GM12878 (cell line): Measurements from ENCODE around the gene RECK. TPM values are rescaled to one million over a fixed set of nuclear protein-coding genes. Genes with fewer than 3 reads are reported as not detected.

ENCODE experiments used
- ATAC-seq: fragments of 200-7000 bp; cut with Tn5 transposase; 3 replicates; pipeline ENCODE4 v1.9.1; 2020; ENCODE audit warnings: mild to moderate bottlenecking, moderate library complexity
- BruUV-seq: library from RNA; stranded (reverse); fragments of 400-500 nt; replicated peaks from 2 replicates; lab custom pipeline; 2021; lab: Mats Ljungman, UMichigan
- CTCF ChIA-PET: fragments of 300-600 bp; sonication (Branson Sonifier 250); formaldehyde crosslinking; extraction: SDS; loops from one replicate; lab custom pipeline; 2021; ENCODE audit warnings: inconsistent platforms; lab: Yijun Ruan, JAX
- POLR2A ChIA-PET: fragments of 350-600 bp; formaldehyde crosslinking; extraction: SDS; loops from one replicate; lab custom pipeline; 2021; ENCODE audit warnings: inconsistent platforms; lab: Charles Lee
- RAD21 ChIA-PET: fragments of 300-600 bp; sonication (Branson Sonifier 250); formaldehyde crosslinking; loops from one replicate; lab custom pipeline; 2023; ENCODE audit warnings: antibody characterized with exemption; ENCODE audit not compliant: unreplicated experiment; lab: Charles Lee
- SMC1A ChIA-PET: fragments of 300-600 bp; sonication (Branson Sonifier 250); formaldehyde crosslinking; loops from one replicate; lab custom pipeline; 2023; ENCODE audit not compliant: unreplicated experiment, uncharacterized antibody; lab: Charles Lee
- DNase-seq: peaks from one replicate; pipeline ENCODE4 v3.0.0-alpha.2; 2011; ENCODE audit warnings: low read depth, low spot score
- FAIRE-seq: peaks from 3 replicates; lab custom pipeline; 2011; peaks lifted over from hg19 to GRCh38; lab: Jason Lieb, UNC
- H2AFZ ChIP-seq: 2 replicates; pipeline ENCODE4 v1.6.0; 2011; ENCODE audit warnings: low read depth, low read length, control low read depth; ENCODE audit not compliant: control insufficient read depth
- H3K27ac ChIP-seq: 2 replicates; pipeline ENCODE4 v1.5.1; 2011; ENCODE audit warnings: control low read depth; ENCODE audit not compliant: control insufficient read depth, insufficient read depth
- H3K27me3 ChIP-seq, 2 experiments: replicated peaks in 1 of 2; 2 replicates each; pipeline versions ENCODE4 v1.6.0 to v1.6.1; 2011; ENCODE audit warnings: low read length in 1 of 2; ENCODE audit not compliant: control insufficient read depth in 2 of 2, insufficient read depth in 2 of 2
- H3K36me3 ChIP-seq, 2 experiments: 2 replicates each; pipeline ENCODE4 v1.5.1; 2011; ENCODE audit warnings: low read length in 1 of 2; ENCODE audit not compliant: control insufficient read depth in 2 of 2, insufficient read depth in 2 of 2
- H3K4me1 ChIP-seq: 2 replicates; pipeline ENCODE4 v1.6.1; 2011; ENCODE audit warnings: mild to moderate bottlenecking, low read length, moderate library complexity, mixed read lengths; ENCODE audit not compliant: control insufficient read depth, insufficient read depth
- H3K4me2 ChIP-seq: 2 replicates; pipeline ENCODE4 v1.6.0; 2011; ENCODE audit warnings: control low read depth; ENCODE audit not compliant: control insufficient read depth, insufficient read depth
- H3K4me3 ChIP-seq: fragments of 200-600 bp; sonication (generic); 2 replicates; pipeline ENCODE4 v1.5.1; 2016
- H3K79me2 ChIP-seq: 2 replicates; pipeline ENCODE4 v1.6.0; 2011; ENCODE audit warnings: low read length; ENCODE audit not compliant: control insufficient read depth, insufficient read depth
- H3K9ac ChIP-seq: 2 replicates; pipeline ENCODE4 v1.8.0; 2011; ENCODE audit warnings: low read length, control low read depth, mixed read lengths; ENCODE audit not compliant: control insufficient read depth, insufficient read depth
- H3K9me3 ChIP-seq: replicated peaks from 3 replicates; pipeline ENCODE4 v1.5.1; 2011; ENCODE audit warnings: mild to moderate bottlenecking, low read length; ENCODE audit not compliant: control insufficient read depth, insufficient read depth
- H4K20me1 ChIP-seq: 2 replicates; pipeline ENCODE4 v1.6.0; 2011; ENCODE audit not compliant: control insufficient read depth, insufficient read depth
- CHD4 ChIP-seq: fragments of 200-600 bp; sonication (generic); IDR thresholded peaks from 2 replicates; pipeline ENCODE4 v1.6.1; 2016; ENCODE audit warnings: mild to moderate bottlenecking
- EP300 ChIP-seq, 2 experiments: fragments of 150-350 bp in 1 of 2; IDR thresholded peaks; 2 replicates each; pipeline ENCODE4 v1.6.1; 2011 to 2012; ENCODE audit warnings: low read depth in 2 of 2, low read length in 2 of 2, borderline replicate concordance in 1 of 2, improper control_type of control experiment in 1 of 2, inconsistent platforms in 1 of 2; ENCODE audit not compliant: control insufficient read depth in 1 of 2
- NBN ChIP-seq: fragments of 450-650 bp; IDR thresholded peaks from 2 replicates; pipeline ENCODE4 v1.6.1; 2016
- RBBP5 ChIP-seq: fragments of 200-600 bp; sonication (generic); conservative IDR thresholded peaks from 2 replicates; pipeline ENCODE4 v1.6.1; 2016
- ZNF622 ChIP-seq: fragments of 450-650 bp; IDR thresholded peaks from 2 replicates; pipeline ENCODE4 v1.6.1; 2017; ENCODE audit warnings: mild to moderate bottlenecking, inconsistent platforms
- ZSCAN29 ChIP-seq: fragments of 450-650 bp; IDR thresholded peaks from 2 replicates; pipeline ENCODE4 v1.6.1; 2017; ENCODE audit warnings: mild to moderate bottlenecking, moderate library complexity
- WGBS: methylation state at CpG from one replicate; pipeline ENCODE4 v1.1.6; 2016; ENCODE audit warnings: low lambda C conversion rate; ENCODE audit not compliant: insufficient replicate concordance, insufficient coverage; ENCODE audit errors: missing lambda C conversion rate; 5-methylcytosine and 5-hydroxymethylcytosine counted together
- in situ Hi-C: fragments of 300-500 bp; cut with MboI; formaldehyde crosslinking; loops from 9 replicates; pipeline ENCODE4 v1.14.3; 2018; ENCODE audit warnings: mixed read lengths
- intact Hi-C: fragments of 100-400 bp; cut with micrococcal nuclease; formaldehyde crosslinking; loops from one replicate; pipeline ENCODE4 v1.14.2; 2022; ENCODE audit not compliant: unreplicated experiment
- polyA plus RNA-seq, 11 experiments: library from polyadenylated mRNA; depleted of rRNA in 4 of 11; unstranded in 6 of 11; stranded (reverse) in 5 of 11; fragments of >200 nt; fragmentation: Nextera tagmentation in 4 of 11; fragmentation: Illumina TruSeq in 1 of 11; extraction: Ambion mirVana in 4 of 11; extraction: Trizol in 1 of 11; gene quantifications; 1 replicate in 1 of 11; 2 replicates in 10 of 11; pipeline versions ENCODE4 v1.2.1 to v1.2.3, GENCODE V29; 2011 to 2016; ENCODE audit warnings: inconsistent platforms in 2 of 11, missing spikeins in 2 of 11, low read depth in 1 of 11
- total RNA-seq, 4 experiments: library from RNA; depleted of rRNA in 3 of 4; stranded (reverse); fragments of >200 nt in 3 of 4; fragmentation: Illumina TruSeq in 1 of 4; extraction: Trizol in 1 of 4; gene quantifications; 2 replicates each; pipeline versions ENCODE4 v1.2.1 to v1.2.3, GENCODE V29; 2013 to 2021
- TF ChIP-seq, protein P1 (sequence below): IDR thresholded peaks from 2 replicates; pipeline ENCODE4 v1.6.1; 2012; ENCODE audit warnings: mild to moderate bottlenecking, low read depth, low read length
- TF ChIP-seq, protein P2 (sequence below): IDR thresholded peaks from 2 replicates; pipeline ENCODE4 v1.6.1; 2011; ENCODE audit warnings: low read depth, low read length, improper control_type of control experiment, borderline replicate concordance

The RECK gene
- total and polyA plus RNA-seq, 10 of the 15 experiments (the other 5 are each of a cell fraction or from before 2014, with no cell fraction given), result 0.02 to 0.40 (median 0.13) TPM

DNA sequence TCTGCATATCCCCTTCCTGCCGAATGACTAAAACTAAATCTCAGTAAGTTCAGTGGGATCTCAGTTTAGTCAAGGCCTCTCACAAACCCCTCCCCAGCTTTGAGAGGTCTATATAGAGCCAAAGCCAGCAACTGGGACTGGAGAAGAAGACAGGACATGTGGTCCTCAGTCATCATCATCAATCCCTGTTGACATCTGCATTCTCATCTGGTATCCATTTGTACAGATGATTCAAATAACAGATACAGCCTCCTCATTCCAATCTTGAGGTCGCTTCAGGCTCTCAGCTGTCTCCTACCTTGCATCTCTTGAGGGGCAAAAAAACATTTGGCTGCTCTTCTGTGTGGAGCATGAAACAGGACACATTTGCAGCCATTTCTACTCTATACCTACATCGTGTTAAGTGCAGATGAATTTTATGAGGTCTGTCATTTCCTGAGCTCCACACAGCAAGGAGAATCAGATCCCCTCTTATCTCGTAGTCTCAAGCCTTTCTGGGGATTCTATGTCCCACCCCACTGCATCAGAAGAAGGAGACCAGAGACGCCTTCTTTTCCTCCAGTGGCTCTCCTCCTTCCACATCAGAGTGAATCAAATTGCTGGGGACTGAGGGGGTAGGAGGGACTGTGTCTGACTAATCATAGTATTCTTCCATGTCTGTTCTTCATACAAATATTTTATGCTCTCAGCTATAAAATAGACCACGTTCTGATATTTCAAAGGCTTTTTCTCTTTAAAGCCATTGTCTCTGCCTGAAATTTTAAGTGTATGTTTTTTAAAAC lies 4.7 kb upstream of the RECK start:
- in situ Hi-C loops, result no loop called here
- ChIA-PET SMC1A (interaction anchor here (1.0 to 1.5 kb wide), 2 partner anchors 8 to 22 kb away, joined by 3 to 4 read pairs; no protein-coding TSS in a partner anchor), POLR2A (no interaction called here)
- no peak overlapping the region for H3K9ac ChIP-seq
- no peaks in the 10 kb centered on the region for H3K9me3 ChIP-seq
- H3K4me3 ChIP-seq, result no peak overlapping the region
- no peak overlapping the region for H3K27ac ChIP-seq
- H3K36me3 ChIP-seq, result no peaks in the 10 kb centered on the region
- H3K79me2 ChIP-seq, result no peaks in the 10 kb centered on the region
- TF ChIP-seq ZSCAN29, result no peak
- TF ChIP-seq NBN, result no peak
- TF ChIP-seq ZNF622, result no peak
- TF ChIP-seq, protein P1, sequence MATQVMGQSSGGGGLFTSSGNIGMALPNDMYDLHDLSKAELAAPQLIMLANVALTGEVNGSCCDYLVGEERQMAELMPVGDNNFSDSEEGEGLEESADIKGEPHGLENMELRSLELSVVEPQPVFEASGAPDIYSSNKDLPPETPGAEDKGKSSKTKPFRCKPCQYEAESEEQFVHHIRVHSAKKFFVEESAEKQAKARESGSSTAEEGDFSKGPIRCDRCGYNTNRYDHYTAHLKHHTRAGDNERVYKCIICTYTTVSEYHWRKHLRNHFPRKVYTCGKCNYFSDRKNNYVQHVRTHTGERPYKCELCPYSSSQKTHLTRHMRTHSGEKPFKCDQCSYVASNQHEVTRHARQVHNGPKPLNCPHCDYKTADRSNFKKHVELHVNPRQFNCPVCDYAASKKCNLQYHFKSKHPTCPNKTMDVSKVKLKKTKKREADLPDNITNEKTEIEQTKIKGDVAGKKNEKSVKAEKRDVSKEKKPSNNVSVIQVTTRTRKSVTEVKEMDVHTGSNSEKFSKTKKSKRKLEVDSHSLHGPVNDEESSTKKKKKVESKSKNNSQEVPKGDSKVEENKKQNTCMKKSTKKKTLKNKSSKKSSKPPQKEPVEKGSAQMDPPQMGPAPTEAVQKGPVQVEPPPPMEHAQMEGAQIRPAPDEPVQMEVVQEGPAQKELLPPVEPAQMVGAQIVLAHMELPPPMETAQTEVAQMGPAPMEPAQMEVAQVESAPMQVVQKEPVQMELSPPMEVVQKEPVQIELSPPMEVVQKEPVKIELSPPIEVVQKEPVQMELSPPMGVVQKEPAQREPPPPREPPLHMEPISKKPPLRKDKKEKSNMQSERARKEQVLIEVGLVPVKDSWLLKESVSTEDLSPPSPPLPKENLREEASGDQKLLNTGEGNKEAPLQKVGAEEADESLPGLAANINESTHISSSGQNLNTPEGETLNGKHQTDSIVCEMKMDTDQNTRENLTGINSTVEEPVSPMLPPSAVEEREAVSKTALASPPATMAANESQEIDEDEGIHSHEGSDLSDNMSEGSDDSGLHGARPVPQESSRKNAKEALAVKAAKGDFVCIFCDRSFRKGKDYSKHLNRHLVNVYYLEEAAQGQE, result no peak
- TF ChIP-seq, protein P2, sequence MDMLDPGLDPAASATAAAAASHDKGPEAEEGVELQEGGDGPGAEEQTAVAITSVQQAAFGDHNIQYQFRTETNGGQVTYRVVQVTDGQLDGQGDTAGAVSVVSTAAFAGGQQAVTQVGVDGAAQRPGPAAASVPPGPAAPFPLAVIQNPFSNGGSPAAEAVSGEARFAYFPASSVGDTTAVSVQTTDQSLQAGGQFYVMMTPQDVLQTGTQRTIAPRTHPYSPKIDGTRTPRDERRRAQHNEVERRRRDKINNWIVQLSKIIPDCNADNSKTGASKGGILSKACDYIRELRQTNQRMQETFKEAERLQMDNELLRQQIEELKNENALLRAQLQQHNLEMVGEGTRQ, result no peak
- no peak for TF ChIP-seq EP300 (IDR thresholded peaks at IDR 0.05; ENCODE audit: borderline replicate concordance in 1 of 2, control insufficient read depth in 1 of 2, low read depth in 2 of 2, low read length in 2 of 2)
- TF ChIP-seq RBBP5, result no peak
- TF ChIP-seq CHD4, result no peak
- TF ChIP-seq, all 136 proteins: peak for 0
- BruUV-seq, result no TSS peak
- Histone ChIP-seq H2AFZ (no peak overlapping the region), H3K4me2 (no peak overlapping the region), H4K20me1 (no peaks in the 10 kb centered on the region), H3K4me1 (no peaks in the 10 kb centered on the region), H3K27me3 (no peaks in the 10 kb centered on the region)
- ChIA-PET RAD21 (interaction anchor here (1.1 kb wide), 1 partner anchor 87 kb away, joined by 3 read pairs; no protein-coding TSS in a partner anchor), CTCF (interaction anchor here (0.6 to 1.9 kb wide), 2 partner anchors 9 to 301 kb away, joined by 3 to 8 read pairs; no protein-coding TSS in a partner anchor)
- no peak for ATAC-seq
- 26% methylated on average over 6 of the region's 6 CpGs for WGBS
- intact Hi-C loops, result loop anchor here (10.0 kb wide), 1 partner anchor 133 kb away; the partner anchor contains the start of gene CCIN
- FAIRE-seq, result no peak
- DNase-seq, result no peak
